HG03342 (cell line): ENCODE results near the gene SEMA4C.
A peak's percentile ranks its signal among the peaks of the same experiment; 100 is the strongest.
"Not testable (repeated sequence)": the region's sequence is repeated elsewhere in the genome, so short reads cannot be mapped to it uniquely, and the experiment has no call there.

Source experiments
- ATAC-seq: cut with Tn5 transposase; IDR thresholded peaks from one replicate; pipeline ENCODE4 v1.9.1; 2021; ENCODE audit warnings: mild to moderate bottlenecking, moderate library complexity; ENCODE audit not compliant: unreplicated experiment

The SEMA4C gene

DNA sequence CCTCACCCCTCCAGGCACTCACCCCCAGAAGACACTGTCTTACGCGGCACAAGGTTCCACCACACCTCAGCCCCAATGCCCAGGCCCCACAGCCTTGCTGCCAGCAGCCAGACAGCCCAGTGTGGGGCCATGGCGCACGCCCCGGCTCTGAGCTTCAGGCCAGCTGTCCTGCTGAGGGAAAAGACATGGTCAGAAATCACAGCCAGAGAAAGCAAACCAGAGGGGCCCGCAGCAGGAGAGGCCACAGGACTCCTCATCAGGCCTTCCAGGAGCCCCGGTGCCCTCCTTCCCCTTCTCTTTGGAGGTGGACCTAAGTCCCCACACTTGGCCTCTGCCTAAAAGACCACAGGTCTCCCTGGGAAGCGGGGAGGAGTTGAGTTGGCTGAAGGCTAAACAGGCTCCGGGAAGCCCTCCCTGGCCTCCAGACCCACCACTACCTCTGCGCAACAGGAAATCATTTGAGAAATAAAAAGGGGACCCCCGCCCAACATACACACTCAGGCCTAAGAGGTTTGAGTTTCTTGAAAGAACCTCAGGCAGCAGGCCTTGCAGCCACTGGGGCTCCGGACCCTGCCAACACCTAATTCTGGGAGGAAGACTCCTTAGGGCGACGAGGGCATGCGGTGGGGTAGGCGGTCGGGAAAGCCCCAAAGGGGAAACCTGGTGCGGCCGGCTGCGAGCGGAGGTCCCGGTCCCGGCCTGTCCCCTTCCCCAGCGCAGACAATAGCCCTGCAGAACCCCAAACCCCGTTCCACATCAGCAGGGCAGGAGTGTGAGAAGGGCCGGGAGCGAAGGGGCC lies 1.9 kb downstream of the SEMA4C start:
- no peak for ATAC-seq

DNA sequence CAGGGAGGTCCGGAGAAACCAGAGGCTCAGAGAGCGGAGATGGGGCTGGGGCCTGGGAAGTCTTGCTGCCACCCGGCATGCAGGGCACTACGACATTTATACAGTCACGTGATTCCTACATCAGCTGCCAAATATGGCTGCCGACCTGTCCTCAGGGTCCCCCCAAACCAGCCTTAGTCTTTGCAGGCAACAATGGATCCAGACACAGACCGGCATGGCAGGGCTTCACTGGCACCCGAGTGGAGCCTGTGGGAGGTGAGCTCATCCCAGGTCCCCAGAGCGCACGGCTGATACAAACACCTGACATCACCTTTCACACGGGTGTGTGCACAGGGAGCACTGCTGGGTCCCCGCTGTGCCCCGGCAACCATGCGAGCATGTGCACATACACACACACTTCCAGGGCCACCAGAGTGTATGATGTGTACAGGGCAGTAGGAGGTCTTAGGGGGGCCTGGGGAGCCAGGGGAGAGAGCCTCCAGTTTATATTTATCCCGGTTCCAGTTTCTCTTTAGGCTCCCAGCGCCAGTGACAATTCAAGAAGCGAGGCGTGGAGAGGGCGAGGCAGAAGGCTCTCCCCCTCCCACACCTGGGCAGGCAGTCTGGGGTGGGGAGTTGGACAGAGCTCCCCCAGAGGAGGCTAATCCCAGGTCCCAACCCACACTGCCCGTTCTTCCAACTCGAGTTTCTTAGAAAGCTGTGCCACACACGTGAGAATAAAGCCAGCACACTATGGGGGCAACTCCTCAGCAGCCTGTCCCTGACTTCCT lies 2.7 kb downstream of the SEMA4C start:
- ATAC-seq = no peak

GRCh38 chr2:96866586-96866985 lies 3.3 kb downstream of the SEMA4C start:
- ATAC-seq = no peak

- no peak for ATAC-seq
Measured at GRCh38 chr2:96866149-96866548, 3.7 kb downstream of the SEMA4C start.

GRCh38 chr2:96865654-96866053 lies 4.2 kb downstream of the SEMA4C start:
- no peak for ATAC-seq

GRCh38 chr2:96864343-96865091 lies 5.4 kb downstream of the SEMA4C start:
- ATAC-seq = no peak

DNA sequence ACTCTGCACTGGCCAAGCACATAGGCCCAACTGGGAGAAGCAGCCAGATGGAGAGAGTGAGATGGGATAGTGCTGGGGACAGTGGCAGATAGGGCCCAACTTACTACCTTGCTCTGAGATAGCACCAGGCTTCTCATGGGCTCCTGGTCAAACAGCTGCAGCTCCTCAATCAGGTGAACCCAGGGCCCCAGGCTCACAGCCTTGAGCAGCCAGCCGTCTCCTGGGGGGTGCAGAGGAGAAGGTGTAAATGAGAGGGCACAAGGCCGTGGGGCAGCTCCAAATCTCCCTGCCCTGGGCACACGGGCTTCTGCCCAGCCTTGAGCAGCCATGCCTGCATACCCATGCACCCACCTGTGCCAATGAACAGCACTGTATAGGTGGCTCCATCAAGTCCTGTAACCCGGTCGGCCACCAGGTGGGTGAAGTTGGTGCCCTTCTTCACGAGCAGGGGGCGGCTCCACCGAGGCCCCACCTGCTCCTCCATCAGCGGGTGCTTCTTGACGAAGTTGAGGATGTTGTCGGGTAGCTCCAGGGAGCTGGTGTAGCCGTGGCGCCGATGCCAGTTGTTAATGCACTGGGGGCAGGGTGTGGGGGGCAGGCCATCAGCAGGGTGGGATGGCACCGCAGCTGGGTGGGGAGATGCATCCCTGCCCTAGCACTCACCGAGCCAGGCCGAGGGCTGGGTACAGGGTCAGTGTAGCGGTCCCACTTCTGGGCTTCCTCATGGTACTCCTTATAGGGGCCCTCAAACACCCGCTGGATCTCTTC lies 6.1 kb downstream of the SEMA4C start:
- no peak for ATAC-seq

GRCh38 chr2:96863056-96863455 lies 6.8 kb downstream of the SEMA4C start:
- not testable (repeated sequence) for ATAC-seq

DNA sequence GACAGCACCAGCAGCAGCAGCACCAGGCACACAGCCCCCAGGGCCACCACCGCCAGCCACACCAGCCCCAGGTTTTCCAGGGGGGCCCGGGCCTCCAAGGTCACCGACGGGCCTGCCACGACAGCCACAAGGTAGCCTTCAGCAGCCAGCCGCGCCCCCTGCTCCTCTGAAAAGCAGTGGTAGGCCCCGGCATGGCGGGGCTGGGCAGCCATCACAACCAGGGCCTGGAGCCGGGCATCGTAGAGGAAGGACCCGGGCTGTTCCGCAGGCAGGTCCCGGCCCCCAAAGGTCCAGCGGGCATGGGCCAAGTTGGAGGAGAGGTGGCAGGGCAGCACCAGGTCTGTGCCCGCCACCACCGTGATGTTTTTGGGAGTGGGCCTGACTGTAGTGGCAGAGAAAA lies 8.8 kb downstream of the SEMA4C start:
- no peak for ATAC-seq

DNA sequence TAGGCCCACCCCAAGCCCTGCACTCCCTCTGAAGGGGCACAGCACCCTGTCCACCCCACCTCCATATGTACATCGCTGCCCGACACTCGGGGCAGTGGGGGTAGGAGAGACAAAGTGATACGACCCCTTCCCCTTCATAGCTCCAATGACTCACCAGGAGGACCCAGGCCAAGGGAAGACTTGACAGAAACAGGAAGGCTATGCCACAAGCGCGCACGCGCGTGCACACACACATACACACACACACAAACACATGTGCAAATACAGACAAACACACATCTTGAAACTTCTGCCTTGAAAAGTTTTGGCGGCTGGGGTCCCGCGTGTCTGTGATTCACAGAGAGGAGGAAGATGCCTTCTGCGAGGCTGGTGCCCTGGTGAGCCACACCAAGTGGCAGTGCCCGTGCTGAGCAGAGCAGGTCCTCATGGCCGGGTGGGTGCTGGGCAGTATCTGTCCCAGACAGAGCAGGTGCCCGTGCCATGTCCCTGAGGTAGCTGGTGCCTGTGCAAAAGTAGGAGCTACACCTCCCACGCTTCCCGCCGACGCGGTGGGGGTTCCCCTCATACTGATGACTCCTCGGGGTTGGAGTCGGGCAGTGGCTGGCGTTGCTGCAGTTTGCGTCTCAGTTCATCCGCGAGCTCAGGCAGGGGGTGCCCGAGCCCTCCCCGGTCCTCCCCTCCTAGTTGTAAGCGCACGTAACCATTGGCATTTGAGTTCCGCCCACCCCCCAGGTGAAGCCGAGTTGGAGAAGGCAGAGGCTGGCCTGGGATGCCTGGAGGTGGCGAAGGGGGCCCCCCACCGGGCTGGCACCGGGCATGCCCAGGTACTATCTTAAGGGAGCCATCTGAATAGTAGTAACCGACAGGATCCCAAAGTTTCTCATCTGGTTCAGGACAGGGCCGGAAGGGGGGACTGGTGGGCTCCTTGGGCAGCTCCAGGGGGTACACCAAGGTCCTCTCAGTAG lies 9.5 kb downstream of the SEMA4C start:
- no peak for ATAC-seq

DNA sequence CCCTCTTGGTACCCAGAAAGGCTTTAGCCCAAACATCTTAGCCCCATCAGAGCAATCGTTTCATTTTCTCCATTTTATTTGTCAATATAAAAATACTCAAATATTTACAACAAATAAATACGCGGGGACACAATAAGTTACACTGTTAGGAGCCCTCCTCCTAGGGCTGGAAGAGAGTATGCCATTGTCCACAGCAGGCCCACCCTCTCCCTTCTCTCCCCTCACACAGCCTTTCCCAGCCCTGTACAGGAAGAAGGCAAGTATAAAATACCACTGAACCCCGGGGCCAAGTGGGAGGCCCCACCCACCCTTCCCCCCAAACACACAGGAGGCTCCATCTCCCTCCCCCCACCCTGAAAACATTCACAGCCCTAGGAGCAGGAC lies 10.2 kb downstream of the SEMA4C start:
- ATAC-seq = no peak

DNA sequence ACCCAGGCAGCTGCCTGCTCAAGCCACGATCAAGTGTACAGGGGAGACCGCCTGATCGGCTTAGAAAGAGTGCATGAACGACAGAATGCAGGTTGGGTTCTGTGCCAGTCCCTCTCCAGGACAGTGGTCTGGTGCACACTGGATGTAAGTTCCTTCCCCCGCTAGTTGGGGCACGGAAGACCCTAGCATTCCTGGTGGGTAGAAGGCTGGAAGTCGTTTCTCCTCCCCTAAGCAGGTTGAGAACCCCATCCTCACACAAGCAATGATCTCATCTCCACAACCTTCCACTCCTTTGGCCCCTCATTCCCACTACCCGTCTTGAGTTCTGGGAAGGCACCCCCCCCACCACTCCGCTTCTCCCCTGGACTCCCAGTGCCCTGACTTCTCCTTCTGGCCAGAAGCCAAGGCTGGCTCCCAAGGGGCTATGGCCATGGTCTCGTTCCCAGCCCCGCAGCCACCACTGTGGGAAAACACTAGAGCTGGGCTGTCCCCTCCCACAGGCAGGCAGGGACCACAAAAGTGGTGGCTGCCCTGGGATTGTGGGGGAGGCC lies 10.7 kb downstream of the SEMA4C start:
- ATAC-seq = no peak

DNA sequence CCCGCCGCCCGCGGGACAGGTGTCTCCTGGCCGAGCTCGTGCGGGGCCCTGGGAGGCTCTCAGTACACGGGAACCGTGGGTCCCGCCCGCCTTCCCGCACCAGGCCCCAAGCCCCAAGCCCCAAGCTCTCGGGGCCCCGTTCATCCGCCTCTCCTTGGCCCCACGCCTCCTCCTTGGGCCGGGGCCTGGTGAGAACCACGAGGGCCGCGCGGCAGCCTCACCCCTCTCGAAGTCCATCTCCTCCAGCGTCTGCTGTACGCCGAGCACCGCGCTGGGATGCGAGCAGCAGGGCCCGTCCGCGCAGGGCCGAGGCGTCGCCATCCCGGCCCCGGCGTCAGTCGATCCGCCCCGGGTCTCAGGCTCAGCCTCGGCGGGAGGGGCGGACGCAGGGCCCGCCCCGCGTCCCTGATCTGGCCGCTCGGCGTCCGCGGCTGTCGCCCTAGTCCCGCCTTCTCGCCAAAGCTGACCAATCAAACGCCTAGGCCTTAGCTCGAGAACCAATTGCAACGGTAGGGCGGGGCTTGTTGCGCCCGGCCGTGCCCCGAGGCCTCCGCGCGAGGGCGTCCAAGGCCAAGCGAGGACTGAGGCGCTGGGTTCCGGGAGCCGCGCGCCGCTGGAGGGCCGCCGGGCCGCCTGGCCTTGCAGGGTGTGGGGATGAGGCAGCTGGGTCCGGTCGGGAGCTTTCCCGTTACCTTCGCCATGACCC lies 12.1 kb downstream of the SEMA4C start, which contains the start of gene ANKRD39:
Gene ANKRD39 (minus strand): TSS at position 350 of the 706 bp plus-strand sequence. CDS start 29 bp downstream, at position 321.
- peak; percentile 88 for ATAC-seq

GRCh38 chr2:96856776-96857666 lies 12.9 kb downstream of the SEMA4C start:
- ATAC-seq = peak; percentile 14

GRCh38 chr2:96853321-96853720 lies 16.6 kb downstream of the SEMA4C start:
- ATAC-seq = no peak

DNA sequence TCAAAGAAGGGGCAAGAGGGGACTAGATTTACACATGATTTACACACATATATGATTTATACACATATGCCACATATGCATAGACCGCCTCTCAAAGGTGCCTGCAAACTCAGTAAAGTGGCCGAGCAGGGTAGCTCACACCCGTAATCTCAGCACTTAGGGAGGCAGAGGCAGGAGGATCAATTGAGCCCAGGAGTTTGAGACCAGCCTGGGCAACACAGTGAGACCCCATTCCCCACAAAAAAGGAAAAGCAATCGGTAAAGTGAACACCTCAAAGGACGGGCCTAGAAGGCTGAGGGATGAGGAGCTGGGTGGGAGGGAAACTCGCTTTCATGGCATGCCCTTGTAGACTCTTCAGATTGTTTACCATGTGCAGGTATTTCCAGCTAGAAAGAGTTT lies 17.2 kb downstream of the SEMA4C start:
- no peak for ATAC-seq

GRCh38 chr2:96848264-96848663 lies 21.6 kb downstream of the SEMA4C start:
- no peak for ATAC-seq

GRCh38 chr2:96847586-96847985 lies 22.3 kb downstream of the SEMA4C start:
- ATAC-seq = no peak
